Mucosa of rectum (tissue), 2 donors: ENCODE data around the gene SPRY4.

Source experiments
- H3K27ac ChIP-seq, 2 donors: one replicate each; pipeline ENCODE4 v1.7.0; 2013; ENCODE audit warnings: inconsistent platforms in 2 of 2, low read depth in 2 of 2, low read length in 2 of 2
- H3K27me3 ChIP-seq, 2 donors: one replicate each; pipeline ENCODE4 v1.7.0; 2013; ENCODE audit warnings: low read length in 2 of 2; ENCODE audit not compliant: control insufficient read depth in 2 of 2, insufficient read depth in 2 of 2
- H3K36me3 ChIP-seq, 2 donors: one replicate each; pipeline ENCODE4 v1.7.0; 2013; ENCODE audit warnings: low read length in 2 of 2; ENCODE audit not compliant: control insufficient read depth in 2 of 2, insufficient read depth in 2 of 2
- H3K4me1 ChIP-seq, 2 donors: one replicate each; pipeline ENCODE4 v1.7.0; 2013; ENCODE audit warnings: low read length in 2 of 2, mild to moderate bottlenecking in 1 of 2; ENCODE audit not compliant: control insufficient read depth in 2 of 2, insufficient read depth in 2 of 2
- H3K4me3 ChIP-seq, 2 donors: one replicate each; pipeline ENCODE4 v1.7.0; 2013; ENCODE audit warnings: low read length in 2 of 2
- H3K9ac ChIP-seq, 2 donors: one replicate each; pipeline ENCODE4 v1.7.0; 2013; ENCODE audit warnings: low read length in 2 of 2, low read depth in 1 of 2, mild to moderate bottlenecking in 1 of 2
- H3K9me3 ChIP-seq, 2 donors: one replicate each; pipeline ENCODE4 v1.7.0; 2013; ENCODE audit warnings: low read length in 2 of 2; ENCODE audit not compliant: control insufficient read depth in 2 of 2
- donor health status: healthy.
- donor health status: Normal muscosa, but diverticular disease.

SPRY4 gene

DNA sequence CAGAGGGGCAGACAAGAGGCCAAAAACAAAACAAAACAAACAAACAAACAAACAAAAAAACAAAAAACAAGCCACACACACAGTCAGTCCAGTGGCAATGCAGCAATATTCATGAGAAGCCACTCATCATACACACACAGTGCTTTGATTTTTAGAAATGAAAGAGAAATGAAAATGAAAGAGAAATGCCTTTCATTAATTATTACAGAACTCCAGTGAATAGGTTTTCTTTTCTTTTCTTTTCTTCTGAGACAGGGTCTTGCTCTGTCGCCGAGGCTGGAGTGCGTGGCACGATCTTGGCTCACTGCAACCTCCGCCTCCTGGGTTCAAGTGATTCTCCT, 36.9 kb downstream of the SPRY4 start:
- Histone ChIP-seq H3K9ac (no peak overlapping the region), H3K27ac (no peak overlapping the region), H3K4me3 (no peak overlapping the region), H3K27me3 (no peaks in the 10 kb centered on the region), H3K9me3 (no peaks in the 10 kb centered on the region), H3K4me1 (peaks cover 3 to 13% of the 10 kb centered on the region in 2 donors), H3K36me3 (no peaks in the 10 kb centered on the region)

DNA sequence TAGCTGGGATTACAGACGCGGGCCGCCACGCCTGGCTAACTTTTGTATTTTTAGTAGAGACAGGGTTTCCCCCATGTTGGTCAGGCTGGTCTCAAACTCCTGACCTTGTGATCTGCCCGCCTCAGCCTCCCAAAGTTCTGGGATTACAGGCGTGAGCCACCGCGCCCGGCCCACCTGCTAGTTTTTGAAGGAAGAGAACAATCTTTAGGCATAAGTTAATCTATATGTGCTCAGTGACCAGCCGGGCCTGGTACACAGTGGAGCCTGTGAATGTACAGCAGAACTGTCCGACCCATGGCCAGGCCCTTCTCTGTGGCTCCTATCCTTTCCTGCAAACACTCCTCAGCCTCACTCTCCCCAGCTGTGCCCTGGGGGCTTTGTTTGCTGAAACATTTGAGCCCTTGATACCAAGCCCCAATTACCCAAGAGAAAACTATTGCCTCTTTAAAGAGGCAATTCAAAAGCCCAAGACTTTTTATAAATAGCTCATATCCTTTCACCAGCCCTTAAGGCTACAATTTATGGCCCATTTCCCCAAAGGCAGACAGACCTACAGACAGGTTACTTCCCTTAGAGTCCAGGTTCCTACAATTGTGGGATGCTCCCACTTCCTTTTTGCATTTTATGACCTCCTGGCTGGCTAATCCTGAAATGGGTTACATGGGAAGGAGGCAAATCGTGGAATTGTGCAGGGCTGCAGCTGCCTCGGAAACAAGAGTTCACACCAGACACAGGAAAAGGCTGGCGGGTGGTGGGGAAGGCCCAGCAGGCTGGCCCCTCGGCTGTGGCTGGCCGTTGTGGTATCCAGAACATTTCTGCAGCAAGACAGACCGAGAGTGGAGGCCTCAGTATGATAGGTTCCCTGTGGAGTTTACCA, 37.5 kb downstream of the SPRY4 start:
- H3K36me3 ChIP-seq, result no peaks in the 10 kb centered on the region
- peak overlapping the region in 1 of 2 donors; percentile 32 for H3K9ac ChIP-seq
- peaks cover 3 to 13% of the 10 kb centered on the region in 2 donors for H3K4me1 ChIP-seq
- no peaks in the 10 kb centered on the region for H3K9me3 ChIP-seq
- H3K27ac ChIP-seq, result no peak overlapping the region
- H3K4me3 ChIP-seq, result no peak overlapping the region
- no peaks in the 10 kb centered on the region for H3K27me3 ChIP-seq

DNA sequence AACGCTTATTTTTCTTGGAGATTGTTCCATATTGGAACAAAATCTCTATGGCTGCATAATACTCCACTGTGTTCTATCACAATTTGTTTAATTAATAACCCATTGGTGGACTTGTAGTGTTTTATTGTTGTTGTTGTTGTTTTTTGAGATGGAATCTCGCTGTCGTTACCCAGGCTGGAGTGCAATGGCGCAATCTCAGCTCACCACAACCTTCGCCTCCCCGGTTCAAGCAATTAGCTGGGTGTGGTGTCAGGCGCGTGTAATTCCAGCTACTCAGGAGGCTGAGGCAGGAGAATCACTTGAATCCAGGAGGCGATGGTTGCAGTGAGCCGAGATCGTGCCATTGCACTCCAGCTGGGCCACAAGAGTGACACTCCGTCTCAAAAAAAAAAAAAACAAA, 38.7 kb downstream of the SPRY4 start:
- no peak overlapping the region for H3K27ac ChIP-seq
- no peak overlapping the region for H3K4me3 ChIP-seq
- no peaks in the 10 kb centered on the region for H3K9me3 ChIP-seq
- no peaks in the 10 kb centered on the region for H3K36me3 ChIP-seq
- H3K9ac ChIP-seq, result no peak overlapping the region
- H3K4me1 ChIP-seq, result peaks cover 3 to 13% of the 10 kb centered on the region in 2 donors
- no peaks in the 10 kb centered on the region for H3K27me3 ChIP-seq

DNA sequence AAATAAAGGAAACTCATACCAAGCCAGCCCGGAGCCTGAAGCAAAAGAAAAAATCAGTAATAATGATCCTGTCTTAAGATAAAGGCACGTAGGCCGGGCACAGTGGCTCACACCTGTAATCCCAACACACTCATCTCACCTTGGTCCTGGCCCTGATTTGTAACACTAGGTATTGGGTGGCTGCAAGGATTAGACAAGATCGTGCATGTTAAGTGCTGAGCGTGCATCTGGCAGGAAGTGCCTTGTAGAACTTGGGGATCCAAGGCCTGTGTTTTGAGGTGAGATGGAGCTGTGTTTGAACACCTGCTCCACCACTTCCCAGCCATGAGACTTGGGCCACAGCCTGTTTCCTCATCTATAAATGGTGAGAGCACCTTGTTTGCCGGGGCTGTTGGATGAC, 41.5 kb downstream of the SPRY4 start:
- Histone ChIP-seq H3K36me3 (no peaks in the 10 kb centered on the region), H3K4me1 (peaks cover 0 to 3% of the 10 kb centered on the region in 2 donors), H3K9me3 (no peaks in the 10 kb centered on the region), H3K27ac (no peak overlapping the region), H3K9ac (no peak overlapping the region), H3K27me3 (no peaks in the 10 kb centered on the region), H3K4me3 (no peak overlapping the region)

DNA sequence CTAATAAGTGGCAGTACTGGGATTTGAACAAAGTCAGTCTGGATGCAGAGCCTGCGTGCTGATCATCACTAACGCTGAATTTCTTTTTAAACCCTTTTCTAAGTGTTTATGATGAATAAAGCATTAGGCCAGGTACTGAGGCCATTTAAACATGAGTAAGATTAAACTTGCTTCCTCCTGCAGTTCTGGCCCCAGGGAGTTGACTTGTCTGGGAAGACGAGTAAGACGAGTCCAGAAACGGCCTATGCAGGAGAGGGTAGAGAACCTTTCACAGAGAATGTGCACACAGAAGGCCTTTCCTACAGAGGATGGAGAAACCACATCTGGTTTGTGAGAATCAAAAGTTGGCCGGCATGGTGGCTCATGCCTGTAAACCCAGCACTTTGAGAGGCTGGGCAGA, 42.9 kb downstream of the SPRY4 start:
- Histone ChIP-seq H3K27ac (no peak overlapping the region), H3K4me1 (peaks cover 0 to 9% of the 10 kb centered on the region in 2 donors), H3K36me3 (no peaks in the 10 kb centered on the region), H3K27me3 (no peaks in the 10 kb centered on the region), H3K4me3 (no peak overlapping the region), H3K9ac (no peak overlapping the region), H3K9me3 (no peaks in the 10 kb centered on the region)

DNA sequence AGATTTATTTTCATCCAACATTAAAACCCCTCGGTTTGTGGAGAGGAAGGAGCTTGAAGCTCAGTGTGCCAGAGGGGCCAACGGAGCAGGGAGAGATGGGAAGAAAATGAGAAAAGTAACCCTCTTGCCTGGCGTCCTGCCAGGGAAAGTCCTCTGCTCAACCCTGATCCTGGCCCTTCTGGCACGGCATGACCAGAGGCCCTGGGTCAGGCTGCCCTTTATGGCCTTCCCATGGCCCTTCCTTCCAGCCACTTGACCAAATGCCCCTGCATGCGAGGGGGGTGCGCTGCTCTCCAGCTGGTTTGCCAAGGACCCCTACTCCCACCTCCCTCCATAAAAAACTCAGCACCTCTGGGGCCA, 43.8 kb downstream of the SPRY4 start:
- no peaks in the 10 kb centered on the region for H3K9me3 ChIP-seq
- H3K4me3 ChIP-seq, result no peak overlapping the region

DNA sequence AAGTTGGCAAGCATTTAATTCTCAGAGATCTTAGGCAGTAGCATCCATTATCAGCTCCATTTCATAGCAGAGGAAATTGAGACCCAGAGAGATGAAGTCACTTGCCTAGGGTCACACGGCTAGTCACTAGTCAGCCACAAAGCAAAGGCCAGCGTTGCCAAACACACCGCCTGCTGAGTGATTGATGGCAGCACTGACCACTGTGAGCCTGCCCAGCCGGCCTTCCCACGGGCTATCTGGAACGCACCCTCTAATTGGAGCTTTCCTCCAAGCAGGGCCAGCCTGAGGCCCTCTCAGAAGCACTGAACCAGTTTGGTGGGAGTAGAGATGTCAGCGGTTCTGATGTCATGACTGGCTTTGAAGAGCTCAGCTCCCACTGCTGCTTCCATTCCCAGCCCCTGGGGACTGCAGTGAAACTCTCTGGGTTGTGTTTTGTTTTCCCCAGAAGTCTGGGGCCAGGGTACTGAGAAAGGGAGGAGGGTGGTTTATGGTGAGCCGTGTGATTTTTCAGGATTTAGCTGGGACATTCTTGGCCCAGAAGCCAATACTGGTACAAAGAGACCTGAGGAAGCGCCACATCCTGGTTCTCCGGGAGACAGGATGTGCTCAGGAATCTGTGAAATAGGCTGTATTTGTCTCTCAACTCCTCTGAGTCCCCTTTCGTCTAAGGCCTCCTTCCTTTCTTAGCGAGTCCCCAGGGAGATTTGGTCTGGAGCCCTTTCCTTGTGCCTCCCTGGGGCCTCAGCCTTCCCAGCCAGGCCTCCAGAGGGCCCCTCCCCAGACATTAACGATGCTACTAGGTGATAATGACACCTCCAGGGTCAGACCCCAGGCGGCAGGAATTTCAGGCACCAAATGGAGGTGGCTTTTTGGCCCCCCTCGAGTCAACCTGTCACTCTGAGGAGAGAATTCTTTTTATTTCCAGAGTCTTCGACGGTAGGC, 44.5 kb downstream of the SPRY4 start:
- peaks cover 0 to 5% of the 10 kb centered on the region in 2 donors for H3K4me1 ChIP-seq
- no peaks in the 10 kb centered on the region for H3K9me3 ChIP-seq
- no peak overlapping the region for H3K4me3 ChIP-seq
- no peak overlapping the region for H3K27ac ChIP-seq
- no peak overlapping the region for H3K9ac ChIP-seq
- no peaks in the 10 kb centered on the region for H3K27me3 ChIP-seq
- H3K36me3 ChIP-seq, result no peaks in the 10 kb centered on the region

More for the DNA sequence above, 43.8 kb downstream of the SPRY4 start:
- Histone ChIP-seq H3K27ac (no peak overlapping the region), H3K9ac (no peak overlapping the region), H3K4me1 (peaks cover 0 to 5% of the 10 kb centered on the region in 2 donors), H3K27me3 (no peaks in the 10 kb centered on the region), H3K36me3 (no peaks in the 10 kb centered on the region)

DNA sequence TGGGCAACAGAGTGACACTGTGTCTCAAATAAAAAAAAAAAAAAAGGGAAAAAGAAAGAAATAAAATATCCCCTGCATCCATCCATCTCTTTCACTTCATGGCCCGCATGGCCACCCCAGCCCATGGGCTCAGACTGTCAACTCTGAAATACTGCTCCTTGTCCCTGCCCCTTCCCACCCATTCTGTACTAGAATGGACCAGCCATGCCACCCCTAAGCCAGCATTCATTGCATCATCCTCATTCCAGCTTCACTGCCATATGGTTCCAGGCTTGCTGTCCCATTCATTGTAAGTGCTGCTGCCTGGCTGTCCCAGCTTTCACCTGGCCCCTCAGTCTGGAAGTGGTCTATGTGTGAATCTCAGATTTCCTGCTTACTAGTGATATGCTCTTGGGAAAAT, 46.2 kb downstream of the SPRY4 start:
- Histone ChIP-seq H3K9ac (no peak overlapping the region), H3K27me3 (no peaks in the 10 kb centered on the region), H3K9me3 (no peaks in the 10 kb centered on the region), H3K27ac (no peak overlapping the region), H3K36me3 (no peaks in the 10 kb centered on the region), H3K4me3 (no peak overlapping the region), H3K4me1 (peaks cover 0 to 5% of the 10 kb centered on the region in 2 donors)

DNA sequence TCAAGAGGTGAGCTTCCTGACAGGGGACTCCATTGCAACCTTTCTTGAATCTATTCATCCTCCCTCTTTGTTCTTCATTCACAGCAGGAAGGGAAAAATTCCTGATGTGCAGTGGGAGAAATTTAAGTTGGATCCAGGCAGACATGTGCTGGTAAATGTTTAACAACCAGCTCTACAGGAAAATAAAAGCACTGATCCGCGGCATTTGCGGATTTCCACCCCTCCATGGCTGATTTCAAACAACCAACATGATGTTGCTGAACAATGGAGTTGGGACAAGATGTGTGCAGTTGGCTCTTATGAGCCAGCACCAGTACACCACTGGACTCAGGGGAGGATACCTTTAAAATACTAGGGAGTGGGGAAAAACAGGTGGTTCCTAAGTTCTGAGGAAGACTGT, 47.0 kb downstream of the SPRY4 start:
- H3K4me3 ChIP-seq, result no peak overlapping the region
- H3K27me3 ChIP-seq, result no peaks in the 10 kb centered on the region
- no peaks in the 10 kb centered on the region for H3K9me3 ChIP-seq
- no peak overlapping the region for H3K9ac ChIP-seq
- H3K4me1 ChIP-seq, result peaks cover 0 to 5% of the 10 kb centered on the region in 2 donors
- H3K36me3 ChIP-seq, result no peaks in the 10 kb centered on the region
- no peak overlapping the region for H3K27ac ChIP-seq

DNA sequence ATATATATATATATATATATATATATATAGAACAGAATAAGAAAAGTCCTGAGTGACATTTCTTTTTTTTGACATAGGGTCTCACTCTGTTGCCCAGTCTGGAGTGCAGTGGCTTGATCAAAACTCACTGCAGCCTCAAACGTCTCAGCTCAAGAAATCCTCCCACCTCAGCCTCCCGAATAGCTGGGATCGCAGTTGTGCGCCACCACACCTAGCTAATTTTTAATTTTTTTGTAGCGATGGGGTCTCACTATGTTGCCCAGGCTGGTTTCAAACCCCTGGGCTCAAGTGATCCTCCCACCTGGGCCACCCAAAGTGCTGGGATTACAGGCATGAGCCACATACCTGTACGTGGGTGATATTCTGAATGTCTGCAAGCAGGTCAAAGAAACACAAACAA, 48.3 kb downstream of the SPRY4 start:
- Histone ChIP-seq H3K27me3 (no peaks in the 10 kb centered on the region), H3K4me3 (no peak overlapping the region), H3K9me3 (no peaks in the 10 kb centered on the region), H3K9ac (no peak overlapping the region), H3K36me3 (no peaks in the 10 kb centered on the region), H3K27ac (no peak overlapping the region), H3K4me1 (peaks cover 0 to 5% of the 10 kb centered on the region in 2 donors)
